Stomach (tissue), 9 donors: ENCODE results near the gene IFNA1. TPM values are rescaled to one million over a fixed set of nuclear protein-coding genes. Genes with fewer than 3 reads are reported as not detected.

ENCODE experiments used
- DNase-seq, 2 donors: peaks; one replicate each; pipeline versions ENCODE4 v3.0.0 to v3.0.0-alpha.2; 2013 to 2019
- H3K27ac ChIP-seq, 5 donors: fragments of 200-600 bp in 4 of 5; sonication (generic) in 4 of 5; one replicate each; pipeline ENCODE4 v1.5.1; 2013 to 2019; ENCODE audit warnings: mild to moderate bottlenecking in 1 of 5, moderate library complexity in 1 of 5
- H3K27me3 ChIP-seq, 3 donors: fragments of 200-600 bp; sonication (generic); one replicate each; pipeline ENCODE4 v1.5.1; 2017 to 2019; ENCODE audit warnings: mixed run types in 1 of 3
- H3K36me3 ChIP-seq, 4 donors: fragments of 200-600 bp; sonication (generic); 1 replicate in 3 of 4; 2 replicates in 1 of 4; pipeline ENCODE4 v1.5.1; 2016 to 2019
- H3K4me1 ChIP-seq, 4 donors: fragments of 200-600 bp; sonication (generic); one replicate each; pipeline ENCODE4 v1.5.1; 2016 to 2019
- H3K4me3 ChIP-seq, 4 donors: fragments of 200-600 bp; sonication (generic) in 3 of 4; one replicate each; pipeline ENCODE4 v1.5.1; 2016 to 2019; ENCODE audit warnings: mild to moderate bottlenecking in 1 of 4
- H3K9me3 ChIP-seq, 4 donors: fragments of 200-600 bp; sonication (generic); one replicate each; pipeline ENCODE4 v1.5.1; 2016 to 2019
- EP300 ChIP-seq: sonication (generic); formaldehyde crosslinking; IDR thresholded peaks from one replicate; pipeline ENCODE4 v1.6.1; 2017; ENCODE audit warnings: antibody characterized with exemption
- POLR2A ChIP-seq, 4 donors: fragments of 450-650 bp; IDR thresholded peaks; one replicate each; pipeline ENCODE4 v1.6.1; 2016; ENCODE audit warnings: antibody characterized with exemption in 4 of 4, control low read depth in 2 of 4, mild to moderate bottlenecking in 1 of 4, moderate library complexity in 1 of 4
- POLR2AphosphoS5 ChIP-seq, 3 donors: sonication (generic); formaldehyde crosslinking; IDR thresholded peaks; one replicate each; pipeline ENCODE4 v1.6.1; 2016; ENCODE audit warnings: antibody characterized with exemption in 3 of 3
- WGBS, 5 donors: extraction: QIAGEN DNeasy Blood & Tissue Kit in 3 of 5; methylation state at CpG; one replicate each; pipeline versions ENCODE4 v1.1.5 to v1.1.7; 2013 to 2018; 5-methylcytosine and 5-hydroxymethylcytosine counted together
- intact Hi-C: fragments of 100-400 bp; cut with DNase I; formaldehyde crosslinking; loops from one replicate; pipeline ENCODE4 v1.15.1; 2023; ENCODE audit warnings: low total_unique reads
- polyA plus RNA-seq, 3 donors: library from polyadenylated mRNA; stranded (reverse); fragments of 200-250 nt; gene quantifications; one replicate each; pipeline ENCODE4 v1.2.3, GENCODE V29; 2013
- total RNA-seq, 5 donors: library from RNA; depleted of rRNA; stranded (reverse); fragments of >200 nt; gene quantifications; one replicate each; pipeline versions ENCODE4 v1.1.0 to v1.2.3, GENCODE V29; 2014 to 2016
- TF ChIP-seq, protein P1 (sequence below), 7 experiments: fragments of 450-650 bp in 4 of 7; fragments of 200-600 bp in 3 of 7; sonication (generic) in 3 of 7; IDR thresholded peaks; one replicate each; pipeline ENCODE4 v1.5.1; 2016 to 2019; ENCODE audit warnings: antibody characterized with exemption in 7 of 7, control low read depth in 2 of 7, mild to moderate bottlenecking in 1 of 7
- donor health status: healthy with polysubstance abuse.
- donor health status: Bipolar disorder and iron deficiency.
- donor health status: healthy.

IFNA1 gene
- total and polyA plus RNA-seq, 8 donors, result not detected

DNA sequence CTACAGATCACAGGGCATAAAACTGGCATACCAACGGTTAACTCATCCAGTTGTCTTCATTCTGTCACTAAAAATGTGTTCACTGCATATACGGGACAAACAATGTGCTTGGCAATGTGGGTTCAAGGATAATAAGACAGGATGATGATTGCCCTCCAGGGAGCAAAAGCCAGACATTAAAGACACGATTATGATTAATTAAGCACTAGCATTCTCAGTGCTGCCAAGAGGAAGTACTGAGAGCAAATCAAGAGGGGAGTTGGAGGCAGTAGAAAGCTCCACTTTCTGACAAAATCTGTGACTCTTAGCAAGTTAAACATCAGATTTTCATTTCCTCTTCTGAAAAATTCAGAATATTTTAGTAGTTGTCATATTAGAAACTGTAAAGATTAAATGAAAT, 40.3 kb upstream of the IFNA1 start:
- H3K9me3 ChIP-seq, result no peaks in the 10 kb centered on the region
- no peak overlapping the region for H3K27ac ChIP-seq
- peaks cover 0 to 81% (median 33%) of the 10 kb centered on the region in 3 donors for H3K27me3 ChIP-seq
- no peak for TF ChIP-seq POLR2A (IDR thresholded peaks at IDR 0.05)
- TF ChIP-seq EP300, result no peak
- TF ChIP-seq, protein P1, sequence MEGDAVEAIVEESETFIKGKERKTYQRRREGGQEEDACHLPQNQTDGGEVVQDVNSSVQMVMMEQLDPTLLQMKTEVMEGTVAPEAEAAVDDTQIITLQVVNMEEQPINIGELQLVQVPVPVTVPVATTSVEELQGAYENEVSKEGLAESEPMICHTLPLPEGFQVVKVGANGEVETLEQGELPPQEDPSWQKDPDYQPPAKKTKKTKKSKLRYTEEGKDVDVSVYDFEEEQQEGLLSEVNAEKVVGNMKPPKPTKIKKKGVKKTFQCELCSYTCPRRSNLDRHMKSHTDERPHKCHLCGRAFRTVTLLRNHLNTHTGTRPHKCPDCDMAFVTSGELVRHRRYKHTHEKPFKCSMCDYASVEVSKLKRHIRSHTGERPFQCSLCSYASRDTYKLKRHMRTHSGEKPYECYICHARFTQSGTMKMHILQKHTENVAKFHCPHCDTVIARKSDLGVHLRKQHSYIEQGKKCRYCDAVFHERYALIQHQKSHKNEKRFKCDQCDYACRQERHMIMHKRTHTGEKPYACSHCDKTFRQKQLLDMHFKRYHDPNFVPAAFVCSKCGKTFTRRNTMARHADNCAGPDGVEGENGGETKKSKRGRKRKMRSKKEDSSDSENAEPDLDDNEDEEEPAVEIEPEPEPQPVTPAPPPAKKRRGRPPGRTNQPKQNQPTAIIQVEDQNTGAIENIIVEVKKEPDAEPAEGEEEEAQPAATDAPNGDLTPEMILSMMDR (IDR thresholded peaks at IDR 0.05), result no peak
- TF ChIP-seq POLR2AphosphoS5 (IDR thresholded peaks at IDR 0.05), result no peak
- H3K36me3 ChIP-seq, result no peaks in the 10 kb centered on the region
- H3K4me3 ChIP-seq, result no peak overlapping the region
- H3K4me1 ChIP-seq, result peaks cover 9 to 23% (median 20%) of the 10 kb centered on the region in 4 donors
- intact Hi-C loops, result loop anchor here (10.0 kb wide), 1 partner anchor 75 kb away; no protein-coding TSS in a partner anchor
- DNase-seq, result no peak
- 33 to 50% (median 39%) methylated on average over 3 of the region's 3 CpGs for WGBS, 5 donors

DNA sequence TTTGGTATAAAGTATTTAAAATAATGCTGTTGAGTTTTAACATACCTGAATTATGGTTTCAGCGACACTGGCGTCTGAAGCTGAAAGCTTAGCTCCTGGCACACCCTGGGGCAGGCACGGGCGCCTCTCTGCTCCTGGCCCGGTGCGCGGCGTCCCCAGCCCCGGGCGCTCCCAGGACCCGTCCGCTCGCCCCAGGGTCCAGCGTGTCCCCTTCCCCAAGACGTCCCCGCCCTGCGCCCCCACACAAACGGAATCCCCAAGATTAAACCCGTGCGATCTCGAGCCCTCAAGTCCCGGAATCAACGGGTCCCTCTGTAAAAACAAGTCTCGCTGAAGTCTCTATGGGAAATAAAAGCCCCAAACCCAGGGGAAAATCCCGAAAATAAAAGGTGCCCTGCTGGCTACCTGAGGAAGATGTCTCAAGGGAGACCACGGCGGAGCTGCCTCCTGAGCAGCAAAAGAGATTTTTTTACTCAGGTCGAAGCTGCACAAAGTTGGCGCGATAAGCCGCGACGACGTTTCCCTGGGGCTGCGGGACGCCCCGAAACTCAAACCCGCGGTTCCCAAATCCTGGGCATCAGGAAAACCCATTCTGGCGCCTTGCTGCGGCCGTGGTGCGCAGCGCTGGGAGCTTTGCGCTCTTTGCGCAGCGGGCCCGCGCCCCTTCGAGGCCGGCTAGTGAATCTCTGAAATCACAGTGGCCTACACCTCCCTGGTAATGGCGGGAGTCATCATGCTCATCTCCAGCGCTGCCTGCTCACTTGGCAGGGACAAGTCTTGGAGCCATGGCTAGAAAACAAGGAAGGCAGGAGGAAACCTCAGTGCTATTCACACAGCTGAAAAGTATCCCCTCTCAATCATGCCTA, 37.6 kb upstream of the IFNA1 start:
- Histone ChIP-seq H3K27ac (no peak overlapping the region), H3K36me3 (no peaks in the 10 kb centered on the region), H3K4me3 (peak overlapping the region; percentile 20 to 43 (median 32)), H3K9me3 (no peaks in the 10 kb centered on the region), H3K4me1 (peaks cover 9 to 13% (median 10%) of the 10 kb centered on the region in 4 donors), H3K27me3 (peaks cover 0 to 60% (median 23%) of the 10 kb centered on the region in 3 donors)
- DNase-seq, result peak in 1 of 2 donors; percentile 50
- TF ChIP-seq, protein P1 (IDR thresholded peaks at IDR 0.05), result no peak
- no peak for TF ChIP-seq POLR2A (IDR thresholded peaks at IDR 0.05)
- no peak for TF ChIP-seq POLR2AphosphoS5 (IDR thresholded peaks at IDR 0.05)
- TF ChIP-seq EP300, result no peak
- intact Hi-C loops, result no loop called here
- WGBS, 5 donors, result 3 to 6% (median 4%) methylated on average over 38 to 53 of the region's 53 CpGs

DNA sequence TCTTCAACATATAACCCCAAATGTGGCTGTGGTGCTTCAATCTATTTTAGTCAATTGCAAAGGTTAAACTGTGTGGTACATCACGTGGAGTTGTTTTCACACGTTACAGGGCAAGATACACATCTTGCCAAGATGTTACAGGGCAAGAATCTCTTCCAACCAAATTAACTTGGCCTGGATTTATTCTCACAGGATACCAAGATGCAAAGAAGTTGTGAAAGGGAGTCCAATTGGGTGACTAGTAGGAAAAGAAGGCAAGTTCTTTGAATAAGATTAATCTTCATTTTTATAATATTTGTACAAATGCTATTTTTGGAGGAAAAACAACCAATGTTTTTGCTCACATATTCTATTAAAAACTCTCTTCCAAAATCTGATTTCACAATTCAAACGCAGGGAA, 36.1 kb upstream of the IFNA1 start:
- TF ChIP-seq POLR2AphosphoS5 (IDR thresholded peaks at IDR 0.05), result no peak
- no peak for TF ChIP-seq EP300
- TF ChIP-seq POLR2A (IDR thresholded peaks at IDR 0.05), result no peak
- TF ChIP-seq, protein P1 (IDR thresholded peaks at IDR 0.05), result no peak
- Histone ChIP-seq H3K27ac (no peak overlapping the region), H3K4me3 (no peak overlapping the region), H3K27me3 (peaks cover 0 to 50% (median 20%) of the 10 kb centered on the region in 3 donors), H3K4me1 (peaks cover 9 to 13% (median 10%) of the 10 kb centered on the region in 4 donors), H3K9me3 (no peaks in the 10 kb centered on the region), H3K36me3 (no peaks in the 10 kb centered on the region)
- WGBS, 5 donors, result 61 to 81% (median 74%) methylated on average over 3 of the region's 3 CpGs
- intact Hi-C loops, result no loop called here
- DNase-seq, result no peak

DNA sequence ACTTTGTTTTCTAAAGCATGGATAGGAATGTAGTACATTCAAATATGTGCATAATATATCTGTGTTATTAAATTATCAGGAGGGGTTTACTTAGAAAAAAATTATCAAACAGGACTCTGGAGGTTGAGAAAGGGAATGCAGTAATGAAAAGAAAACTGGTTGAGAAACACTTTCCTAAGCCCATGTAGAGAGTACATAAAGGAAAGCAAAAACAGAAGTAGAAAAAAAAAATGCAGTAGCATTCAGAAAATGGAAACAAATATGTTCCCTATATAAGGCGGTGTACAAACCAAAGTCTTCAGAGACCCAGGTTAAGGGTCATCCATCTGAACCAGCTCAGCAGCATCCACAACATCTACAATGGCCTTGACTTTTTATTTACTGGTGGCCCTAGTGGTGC, 31.4 kb upstream of the IFNA1 start, which contains the start of gene IFNA8:
Gene IFNA8, plus strand, starts transcription at position 301 of the 400 bp plus-strand sequence. Its CDS starts 60 bp downstream, at position 361.
- H3K4me3 ChIP-seq, result no peak within 1 kb of the TSS
- H3K27ac ChIP-seq, result no peak within 1 kb of the TSS
- intact Hi-C loops, result no loop called here
- H3K9me3 ChIP-seq, result no peaks in the 10 kb centered on the region
- TF ChIP-seq, protein P1 (IDR thresholded peaks at IDR 0.05), result no peak
- TF ChIP-seq POLR2A (IDR thresholded peaks at IDR 0.05) (no peak), EP300 (no peak), POLR2AphosphoS5 (IDR thresholded peaks at IDR 0.05) (no peak)
- H3K4me1 ChIP-seq, result no peaks in the 10 kb centered on the region
- no peaks in the 10 kb centered on the region for H3K36me3 ChIP-seq
- no peak for DNase-seq
- 83 to 93% (median 90%) methylated on average over 1 of the region's 1 CpG for WGBS, 5 donors
- H3K27me3 ChIP-seq, result peaks cover 0 to 13% (median 0%) of the 10 kb centered on the region in 3 donors
